ENCODE measurements around the gene SIRT6. TPM values are rescaled to one million over a fixed set of nuclear protein-coding genes. Genes with fewer than 3 reads are reported as not detected.
"Not testable (repeated sequence)": the region's sequence is repeated elsewhere in the genome, so short reads cannot be mapped to it uniquely, and the experiment has no call there.

Gene SIRT6
- total RNA-seq, 4 donors from 2014 or later, result 10.0 to 35.0 (median 27.1) TPM

- H3K36me3 ChIP-seq, result no peaks in the 10 kb centered on the region
- no peaks in the 10 kb centered on the region for H3K9me3 ChIP-seq
- H3K4me1 ChIP-seq, result peaks cover 0 to 9% (median 0%) of the 10 kb centered on the region in 3 donors
- no peak for ATAC-seq
- WGBS, 2 donors (ENCODE audit: low coverage in 1 of 2), result 74 to 78% methylated on average over 3 of the region's 8 CpGs
- peaks cover 14% of the 10 kb centered on the region for H3K27me3 ChIP-seq
- TF ChIP-seq POLR2AphosphoS5 (IDR thresholded peaks at IDR 0.05) (no peak), CTCF (IDR thresholded peaks at IDR 0.05) (no peak)
- no peak overlapping the region for H3K4me3 ChIP-seq
- H3K27ac ChIP-seq, result no peak overlapping the region
Measured at GRCh38 chr19:4136680-4137088, 45.7 kb downstream of the SIRT6 start.

- H3K4me3 ChIP-seq, H3K4me1 ChIP-seq, H3K9me3 ChIP-seq, H3K27ac ChIP-seq, ATAC-seq, H3K36me3 ChIP-seq: not testable (repeated sequence)
- WGBS, 2 donors (ENCODE audit: low coverage in 1 of 2), result 84 to 100% methylated on average over 3 to 9 of the region's 9 CpGs
- H3K27me3 ChIP-seq, result peaks cover 17% of the 10 kb centered on the region
Measured at GRCh38 chr19:4135386-4135785, 47.0 kb downstream of the SIRT6 start.

- Histone ChIP-seq H3K4me1 (no peaks in the 10 kb centered on the region), H3K27ac (no peak overlapping the region), H3K27me3 (peaks cover 26% of the 10 kb centered on the region), H3K9me3 (no peaks in the 10 kb centered on the region), H3K36me3 (no peaks in the 10 kb centered on the region), H3K4me3 (no peak overlapping the region)
- 7 to 14% methylated on average over 1 to 5 of the region's 6 CpGs for WGBS, 2 donors (ENCODE audit: low coverage in 1 of 2)
- ATAC-seq, result no peak
- TF ChIP-seq POLR2AphosphoS5 (IDR thresholded peaks at IDR 0.05) (no peak), EP300 (IDR thresholded peaks at IDR 0.05) (no peak), POLR2A (IDR thresholded peaks at IDR 0.05) (no peak), CTCF (IDR thresholded peaks at IDR 0.05) (no peak)
Measured at GRCh38 chr19:4134351-4134750, 48.0 kb downstream of the SIRT6 start.

GRCh38 chr19:4130744-4131438 lies 51.5 kb downstream of the SIRT6 start:
- Histone ChIP-seq H3K27me3 (peaks cover 16% of the 10 kb centered on the region), H3K4me3 (no peak overlapping the region), H3K27ac (peak overlapping the region in 3 of 4 donors; percentile 33 to 65 (median 43)), H3K36me3 (no peaks in the 10 kb centered on the region), H3K4me1 (no peaks in the 10 kb centered on the region), H3K9me3 (no peaks in the 10 kb centered on the region)
- 31 to 46% methylated on average over 8 of the region's 8 CpGs for WGBS, 2 donors (ENCODE audit: low coverage in 1 of 2)
- TF ChIP-seq CTCF (IDR thresholded peaks at IDR 0.05) (no peak), EP300 (IDR thresholded peaks at IDR 0.05) (no peak), POLR2A (IDR thresholded peaks at IDR 0.05) (no peak), POLR2AphosphoS5 (IDR thresholded peaks at IDR 0.05) (peak; percentile 7)
- peak; percentile 61 for ATAC-seq

- ATAC-seq, result not testable (repeated sequence)
- WGBS, 2 donors (ENCODE audit: low coverage in 1 of 2), result 94 to 100% methylated on average over 1 to 3 of the region's 7 CpGs
Measured at GRCh38 chr19:4129050-4129449, 53.3 kb downstream of the SIRT6 start.

GRCh38 chr19:4127322-4127721 lies 55.0 kb downstream of the SIRT6 start:
- 44 to 80% methylated on average over 1 to 2 of the region's 4 CpGs for WGBS, 2 donors (ENCODE audit: low coverage in 1 of 2)
- ATAC-seq, result not testable (repeated sequence)

More at GRCh38 chr19:4129050-4129449, 53.3 kb downstream of the SIRT6 start:
- not testable (repeated sequence) for H3K27ac ChIP-seq, H3K4me1 ChIP-seq, H3K9me3 ChIP-seq, H3K4me3 ChIP-seq, H3K36me3 ChIP-seq
- peaks cover 16% of the 10 kb centered on the region for H3K27me3 ChIP-seq

More at GRCh38 chr19:4127322-4127721, 55.0 kb downstream of the SIRT6 start:
- not testable (repeated sequence) for H3K27ac ChIP-seq, H3K4me3 ChIP-seq, H3K9me3 ChIP-seq, H3K36me3 ChIP-seq
- Histone ChIP-seq H3K4me1 (peaks cover 4 to 20% (median 10%) of the 10 kb centered on the region in 3 donors), H3K27me3 (peaks cover 16% of the 10 kb centered on the region)

Measured in gastroesophageal sphincter (tissue), 4 donors.